Astrocyte (in vitro differentiated cells and primary cell): ENCODE results near the gene ANKRD30A.
"Not testable (repeated sequence)": the region's sequence is repeated elsewhere in the genome, so short reads cannot be mapped to it uniquely, and the experiment has no call there.

Experiments
- CTCF ChIP-seq: IDR thresholded peaks from 2 replicates; pipeline ENCODE4 v1.5.1; 2011; ENCODE audit warnings: low read depth, mild to moderate bottlenecking, inconsistent platforms, low read length, moderate library complexity; ENCODE audit not compliant: insufficient read depth
- EZH2 ChIP-seq: IDR thresholded peaks from 2 replicates; pipeline ENCODE4 v1.6.1; 2012; ENCODE audit warnings: mild to moderate bottlenecking, low read length, inconsistent platforms; ENCODE audit not compliant: insufficient read depth

- TF ChIP-seq CTCF, EZH2: not testable (repeated sequence)
Observed at GRCh38 chr10:37171945-37172344, 46.5 kb downstream of the ANKRD30A start.
